Endothelial cell of umbilical vein (primary cell): ENCODE results near the gene GRIN3B.

Experiments
- EZH2 ChIP-seq: IDR thresholded peaks from 2 replicates; pipeline ENCODE4 v1.6.1; 2012; ENCODE audit warnings: borderline replicate concordance, low read depth, mild to moderate bottlenecking, moderate library complexity, low read length, inconsistent platforms; ENCODE audit not compliant: severe bottlenecking
- GATA2 ChIP-seq: IDR thresholded peaks from 2 replicates; pipeline ENCODE4 v1.7.0; 2011; ENCODE audit warnings: low read depth, mild to moderate bottlenecking, moderate library complexity, mixed read lengths, low read length; ENCODE audit not compliant: insufficient read length, insufficient read depth
- JUN ChIP-seq: IDR thresholded peaks from 2 replicates; pipeline ENCODE4 v1.6.1; 2011; ENCODE audit warnings: borderline replicate concordance, low read depth; ENCODE audit not compliant: insufficient read length, insufficient read depth
- MYC ChIP-seq: IDR thresholded peaks from one replicate; pipeline ENCODE4 v1.6.1; 2011; ENCODE audit warnings: mild to moderate bottlenecking, low read depth, low read length
- POLR2A ChIP-seq: IDR thresholded peaks from 2 replicates; pipeline ENCODE4 v1.6.1; 2012; ENCODE audit warnings: low read depth, mild to moderate bottlenecking, control low read depth, low read length
- POLR2AphosphoS5 ChIP-seq: IDR thresholded peaks from 2 replicates; pipeline ENCODE4 v1.6.1; 2012; ENCODE audit warnings: low read depth, mild to moderate bottlenecking, control low read depth, low read length, moderate library complexity; ENCODE audit not compliant: insufficient read depth
- TF ChIP-seq, protein P1 (sequence below): IDR thresholded peaks from 2 replicates; pipeline ENCODE4 v1.6.1; 2011; ENCODE audit not compliant: insufficient read depth, insufficient read length
- TF ChIP-seq, protein P2 (sequence below), 2 donors: IDR thresholded peaks; 1 replicate in 1 of 2; 2 replicates in 1 of 2; pipeline ENCODE4 v1.5.1; 2011; ENCODE audit warnings: low read length in 2 of 2, mild to moderate bottlenecking in 2 of 2, moderate library complexity in 2 of 2, control low read depth in 1 of 2, inconsistent platforms in 1 of 2, low read depth in 1 of 2; ENCODE audit not compliant: insufficient read depth in 1 of 2; ENCODE audit errors: extremely low read depth in 1 of 2

DNA sequence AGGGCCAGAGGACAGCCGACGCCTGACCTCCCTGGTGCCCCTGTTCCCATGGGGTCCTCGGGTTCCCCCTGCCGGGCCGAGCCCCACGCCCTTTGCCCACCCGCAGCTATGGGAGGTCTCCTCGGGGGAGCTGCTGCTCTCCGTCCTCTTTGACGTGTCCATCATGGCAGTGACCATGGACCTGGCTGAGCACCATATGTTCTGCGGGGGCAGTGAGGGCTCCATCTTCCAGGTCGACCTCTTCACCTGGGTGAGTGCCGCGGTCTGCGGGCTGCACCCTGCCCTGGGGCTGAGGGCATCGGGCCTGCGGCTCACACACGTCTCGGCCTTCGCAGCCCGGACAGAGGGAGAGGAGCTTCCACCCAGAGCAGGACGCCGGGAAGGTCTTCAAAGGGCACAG is 9.5 kb upstream of the GRIN3B start:
- TF ChIP-seq, protein P1, sequence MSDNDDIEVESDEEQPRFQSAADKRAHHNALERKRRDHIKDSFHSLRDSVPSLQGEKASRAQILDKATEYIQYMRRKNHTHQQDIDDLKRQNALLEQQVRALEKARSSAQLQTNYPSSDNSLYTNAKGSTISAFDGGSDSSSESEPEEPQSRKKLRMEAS, result no peak
- TF ChIP-seq EZH2 (no peak), POLR2AphosphoS5 (no peak), JUN (no peak), POLR2A (no peak), MYC (no peak), GATA2 (no peak)
- TF ChIP-seq, protein P2, sequence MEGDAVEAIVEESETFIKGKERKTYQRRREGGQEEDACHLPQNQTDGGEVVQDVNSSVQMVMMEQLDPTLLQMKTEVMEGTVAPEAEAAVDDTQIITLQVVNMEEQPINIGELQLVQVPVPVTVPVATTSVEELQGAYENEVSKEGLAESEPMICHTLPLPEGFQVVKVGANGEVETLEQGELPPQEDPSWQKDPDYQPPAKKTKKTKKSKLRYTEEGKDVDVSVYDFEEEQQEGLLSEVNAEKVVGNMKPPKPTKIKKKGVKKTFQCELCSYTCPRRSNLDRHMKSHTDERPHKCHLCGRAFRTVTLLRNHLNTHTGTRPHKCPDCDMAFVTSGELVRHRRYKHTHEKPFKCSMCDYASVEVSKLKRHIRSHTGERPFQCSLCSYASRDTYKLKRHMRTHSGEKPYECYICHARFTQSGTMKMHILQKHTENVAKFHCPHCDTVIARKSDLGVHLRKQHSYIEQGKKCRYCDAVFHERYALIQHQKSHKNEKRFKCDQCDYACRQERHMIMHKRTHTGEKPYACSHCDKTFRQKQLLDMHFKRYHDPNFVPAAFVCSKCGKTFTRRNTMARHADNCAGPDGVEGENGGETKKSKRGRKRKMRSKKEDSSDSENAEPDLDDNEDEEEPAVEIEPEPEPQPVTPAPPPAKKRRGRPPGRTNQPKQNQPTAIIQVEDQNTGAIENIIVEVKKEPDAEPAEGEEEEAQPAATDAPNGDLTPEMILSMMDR (IDR thresholded peaks at IDR 0.05; ENCODE audit: extremely low read depth in 1 of 2, insufficient read depth in 1 of 2, low read depth in 1 of 2, low read length in 2 of 2), result no peak
